HepG2 (cell line): Measurements from ENCODE around the gene TSC22D4.

Source experiments
- GATAD2A ChIP-seq: IDR thresholded peaks from 2 replicates; pipeline ENCODE4 v1.6.1; 2016
- KDM6A ChIP-seq: IDR thresholded peaks from 2 replicates; pipeline ENCODE4 v1.6.1; 2016; ENCODE audit warnings: low read depth
- MAZ ChIP-seq, 2 experiments: sonication (generic) in 1 of 2; formaldehyde crosslinking in 1 of 2; IDR thresholded peaks; 2 replicates each; pipeline versions ENCODE4 v1.5.0 to v1.6.1; 2012 to 2020; ENCODE audit warnings: low read depth in 2 of 2, mild to moderate bottlenecking in 2 of 2, borderline replicate concordance in 1 of 2, improper control_type of control experiment in 1 of 2, low read length in 1 of 2, missing genetic modification reagents in 1 of 2, moderate library complexity in 1 of 2
- RBAK ChIP-seq: sonication (generic); formaldehyde crosslinking; IDR thresholded peaks from 2 replicates; pipeline ENCODE4 v1.5.1; 2020; ENCODE audit warnings: mild to moderate bottlenecking, missing genetic modification reagents
- SIX1 ChIP-seq: sonication (generic); formaldehyde crosslinking; IDR thresholded peaks from 2 replicates; pipeline ENCODE4 v1.4.0; 2020; ENCODE audit warnings: missing genetic modification reagents, borderline replicate concordance
- SUZ12 ChIP-seq: fragments of 150-350 bp; IDR thresholded peaks from 2 replicates; pipeline ENCODE4 v1.6.1; 2014; ENCODE audit warnings: low read depth, low read length
- TAF1 ChIP-seq: sonication (generic); formaldehyde crosslinking; IDR thresholded peaks from 2 replicates; pipeline ENCODE4 v1.4.0; 2020; ENCODE audit warnings: missing genetic modification reagents
- ZNF552 ChIP-seq: sonication (generic); formaldehyde crosslinking; IDR thresholded peaks from 2 replicates; pipeline ENCODE4 v1.9.0; 2022; ENCODE audit warnings: missing genetic modification reagents, mild to moderate bottlenecking, borderline replicate concordance
- ZNF557 ChIP-seq: sonication (generic); formaldehyde crosslinking; IDR thresholded peaks from 2 replicates; pipeline ENCODE4 v1.4.0; 2020; ENCODE audit warnings: missing genetic modification reagents
- TF ChIP-seq, protein P1 (sequence below): sonication (generic); formaldehyde crosslinking; IDR thresholded peaks from 2 replicates; pipeline ENCODE4 v1.4.0; 2020; ENCODE audit warnings: mild to moderate bottlenecking, missing genetic modification reagents
- TF ChIP-seq, protein P2 (sequence below): sonication (generic); formaldehyde crosslinking; IDR thresholded peaks from 2 replicates; pipeline ENCODE4 v1.5.0; 2020; ENCODE audit warnings: mild to moderate bottlenecking, missing genetic modification reagents, moderate library complexity
- TF ChIP-seq, protein P3 (sequence below): sonication (generic); formaldehyde crosslinking; IDR thresholded peaks from 2 replicates; pipeline ENCODE4 v1.5.0; 2020; ENCODE audit warnings: missing genetic modification reagents
- TF ChIP-seq, protein P4 (sequence below): sonication (generic); formaldehyde crosslinking; IDR thresholded peaks from 2 replicates; pipeline ENCODE4 v1.8.0; 2023; ENCODE audit warnings: mild to moderate bottlenecking, missing genetic modification reagents
- TF ChIP-seq, protein P5 (sequence below), 2 experiments: IDR thresholded peaks; 2 replicates each; pipeline ENCODE4 v1.6.1; 2011 to 2012; ENCODE audit warnings: low read length in 2 of 2, borderline replicate concordance in 1 of 2, low read depth in 1 of 2, mild to moderate bottlenecking in 1 of 2, moderate library complexity in 1 of 2

DNA sequence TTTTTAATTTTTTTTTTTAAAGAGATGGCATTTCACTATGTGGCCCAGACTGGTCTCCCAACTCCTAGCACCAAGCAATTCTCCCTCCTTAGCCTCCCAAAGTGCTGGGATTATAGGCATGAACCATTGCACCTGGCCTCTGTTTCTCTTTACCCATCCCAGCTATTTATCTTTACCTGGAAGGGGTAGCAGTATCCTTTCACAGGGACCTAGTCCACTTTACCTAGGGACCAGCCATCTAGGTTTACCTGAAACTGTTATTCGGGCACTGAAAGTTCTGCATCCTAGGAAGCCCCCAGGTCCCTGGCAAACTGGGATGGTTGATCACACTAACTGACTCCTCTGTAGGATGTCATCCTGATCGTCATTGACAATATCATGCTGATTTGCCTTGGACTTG, 38.3 kb upstream of the TSC22D4 start:
- TF ChIP-seq MAZ (IDR thresholded peaks at IDR 0.05; ENCODE audit: borderline replicate concordance, low read depth, low read length), result no peak
- no peak for TF ChIP-seq MAZ (CRISPR knock-in tag; IDR thresholded peaks at IDR 0.05; ENCODE audit: low read depth)
- no peak for TF ChIP-seq TAF1
- TF ChIP-seq RBAK (CRISPR knock-in tag), result no peak
- TF ChIP-seq ZNF552 (CRISPR knock-in tag), result no peak
- no peak for TF ChIP-seq SIX1
- TF ChIP-seq KDM6A (CRISPR knock-in tag), result no peak
- TF ChIP-seq, protein P1, sequence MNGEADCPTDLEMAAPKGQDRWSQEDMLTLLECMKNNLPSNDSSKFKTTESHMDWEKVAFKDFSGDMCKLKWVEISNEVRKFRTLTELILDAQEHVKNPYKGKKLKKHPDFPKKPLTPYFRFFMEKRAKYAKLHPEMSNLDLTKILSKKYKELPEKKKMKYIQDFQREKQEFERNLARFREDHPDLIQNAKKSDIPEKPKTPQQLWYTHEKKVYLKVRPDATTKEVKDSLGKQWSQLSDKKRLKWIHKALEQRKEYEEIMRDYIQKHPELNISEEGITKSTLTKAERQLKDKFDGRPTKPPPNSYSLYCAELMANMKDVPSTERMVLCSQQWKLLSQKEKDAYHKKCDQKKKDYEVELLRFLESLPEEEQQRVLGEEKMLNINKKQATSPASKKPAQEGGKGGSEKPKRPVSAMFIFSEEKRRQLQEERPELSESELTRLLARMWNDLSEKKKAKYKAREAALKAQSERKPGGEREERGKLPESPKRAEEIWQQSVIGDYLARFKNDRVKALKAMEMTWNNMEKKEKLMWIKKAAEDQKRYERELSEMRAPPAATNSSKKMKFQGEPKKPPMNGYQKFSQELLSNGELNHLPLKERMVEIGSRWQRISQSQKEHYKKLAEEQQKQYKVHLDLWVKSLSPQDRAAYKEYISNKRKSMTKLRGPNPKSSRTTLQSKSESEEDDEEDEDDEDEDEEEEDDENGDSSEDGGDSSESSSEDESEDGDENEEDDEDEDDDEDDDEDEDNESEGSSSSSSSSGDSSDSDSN (CRISPR knock-in tag), result no peak
- TF ChIP-seq, protein P2, sequence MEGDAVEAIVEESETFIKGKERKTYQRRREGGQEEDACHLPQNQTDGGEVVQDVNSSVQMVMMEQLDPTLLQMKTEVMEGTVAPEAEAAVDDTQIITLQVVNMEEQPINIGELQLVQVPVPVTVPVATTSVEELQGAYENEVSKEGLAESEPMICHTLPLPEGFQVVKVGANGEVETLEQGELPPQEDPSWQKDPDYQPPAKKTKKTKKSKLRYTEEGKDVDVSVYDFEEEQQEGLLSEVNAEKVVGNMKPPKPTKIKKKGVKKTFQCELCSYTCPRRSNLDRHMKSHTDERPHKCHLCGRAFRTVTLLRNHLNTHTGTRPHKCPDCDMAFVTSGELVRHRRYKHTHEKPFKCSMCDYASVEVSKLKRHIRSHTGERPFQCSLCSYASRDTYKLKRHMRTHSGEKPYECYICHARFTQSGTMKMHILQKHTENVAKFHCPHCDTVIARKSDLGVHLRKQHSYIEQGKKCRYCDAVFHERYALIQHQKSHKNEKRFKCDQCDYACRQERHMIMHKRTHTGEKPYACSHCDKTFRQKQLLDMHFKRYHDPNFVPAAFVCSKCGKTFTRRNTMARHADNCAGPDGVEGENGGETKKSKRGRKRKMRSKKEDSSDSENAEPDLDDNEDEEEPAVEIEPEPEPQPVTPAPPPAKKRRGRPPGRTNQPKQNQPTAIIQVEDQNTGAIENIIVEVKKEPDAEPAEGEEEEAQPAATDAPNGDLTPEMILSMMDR (CRISPR knock-in tag), result no peak
- TF ChIP-seq, protein P3, sequence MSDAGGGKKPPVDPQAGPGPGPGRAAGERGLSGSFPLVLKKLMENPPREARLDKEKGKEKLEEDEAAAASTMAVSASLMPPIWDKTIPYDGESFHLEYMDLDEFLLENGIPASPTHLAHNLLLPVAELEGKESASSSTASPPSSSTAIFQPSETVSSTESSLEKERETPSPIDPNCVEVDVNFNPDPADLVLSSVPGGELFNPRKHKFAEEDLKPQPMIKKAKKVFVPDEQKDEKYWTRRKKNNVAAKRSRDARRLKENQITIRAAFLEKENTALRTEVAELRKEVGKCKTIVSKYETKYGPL (CRISPR knock-in tag), result no peak
- TF ChIP-seq, protein P4, sequence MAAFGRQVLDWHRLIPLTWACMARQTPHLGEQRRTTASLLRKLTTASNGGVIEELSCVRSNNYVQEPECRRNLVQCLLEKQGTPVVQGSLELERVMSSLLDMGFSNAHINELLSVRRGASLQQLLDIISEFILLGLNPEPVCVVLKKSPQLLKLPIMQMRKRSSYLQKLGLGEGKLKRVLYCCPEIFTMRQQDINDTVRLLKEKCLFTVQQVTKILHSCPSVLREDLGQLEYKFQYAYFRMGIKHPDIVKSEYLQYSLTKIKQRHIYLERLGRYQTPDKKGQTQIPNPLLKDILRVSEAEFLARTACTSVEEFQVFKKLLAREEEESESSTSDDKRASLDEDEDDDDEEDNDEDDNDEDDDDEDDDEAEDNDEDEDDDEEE, result no peak
- TF ChIP-seq, protein P5, sequence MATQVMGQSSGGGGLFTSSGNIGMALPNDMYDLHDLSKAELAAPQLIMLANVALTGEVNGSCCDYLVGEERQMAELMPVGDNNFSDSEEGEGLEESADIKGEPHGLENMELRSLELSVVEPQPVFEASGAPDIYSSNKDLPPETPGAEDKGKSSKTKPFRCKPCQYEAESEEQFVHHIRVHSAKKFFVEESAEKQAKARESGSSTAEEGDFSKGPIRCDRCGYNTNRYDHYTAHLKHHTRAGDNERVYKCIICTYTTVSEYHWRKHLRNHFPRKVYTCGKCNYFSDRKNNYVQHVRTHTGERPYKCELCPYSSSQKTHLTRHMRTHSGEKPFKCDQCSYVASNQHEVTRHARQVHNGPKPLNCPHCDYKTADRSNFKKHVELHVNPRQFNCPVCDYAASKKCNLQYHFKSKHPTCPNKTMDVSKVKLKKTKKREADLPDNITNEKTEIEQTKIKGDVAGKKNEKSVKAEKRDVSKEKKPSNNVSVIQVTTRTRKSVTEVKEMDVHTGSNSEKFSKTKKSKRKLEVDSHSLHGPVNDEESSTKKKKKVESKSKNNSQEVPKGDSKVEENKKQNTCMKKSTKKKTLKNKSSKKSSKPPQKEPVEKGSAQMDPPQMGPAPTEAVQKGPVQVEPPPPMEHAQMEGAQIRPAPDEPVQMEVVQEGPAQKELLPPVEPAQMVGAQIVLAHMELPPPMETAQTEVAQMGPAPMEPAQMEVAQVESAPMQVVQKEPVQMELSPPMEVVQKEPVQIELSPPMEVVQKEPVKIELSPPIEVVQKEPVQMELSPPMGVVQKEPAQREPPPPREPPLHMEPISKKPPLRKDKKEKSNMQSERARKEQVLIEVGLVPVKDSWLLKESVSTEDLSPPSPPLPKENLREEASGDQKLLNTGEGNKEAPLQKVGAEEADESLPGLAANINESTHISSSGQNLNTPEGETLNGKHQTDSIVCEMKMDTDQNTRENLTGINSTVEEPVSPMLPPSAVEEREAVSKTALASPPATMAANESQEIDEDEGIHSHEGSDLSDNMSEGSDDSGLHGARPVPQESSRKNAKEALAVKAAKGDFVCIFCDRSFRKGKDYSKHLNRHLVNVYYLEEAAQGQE (IDR thresholded peaks at IDR 0.05; ENCODE audit: borderline replicate concordance in 1 of 2, low read depth in 1 of 2, low read length in 2 of 2), result no peak
- TF ChIP-seq SUZ12, result no peak
- no peak for TF ChIP-seq ZNF557 (CRISPR knock-in tag)
- TF ChIP-seq GATAD2A (CRISPR knock-in tag), result no peak
